Stimulated activated CD4-positive, alpha-beta T cell treated with anti-CD3 and anti-CD28 coated beads, Interleukin-4, amount 100 ng/mL, for 48 hours (primary cell): ENCODE data around the gene RBSN.
"Not testable (repeated sequence)": the region's sequence is repeated elsewhere in the genome, so short reads cannot be mapped to it uniquely, and the experiment has no call there.

Experiments
- DNase-seq, 2 donors: peaks; one replicate each; pipeline ENCODE4 v3.0.0-alpha.2; 2020; ENCODE audit warnings: low read depth in 2 of 2

Gene RBSN

DNA sequence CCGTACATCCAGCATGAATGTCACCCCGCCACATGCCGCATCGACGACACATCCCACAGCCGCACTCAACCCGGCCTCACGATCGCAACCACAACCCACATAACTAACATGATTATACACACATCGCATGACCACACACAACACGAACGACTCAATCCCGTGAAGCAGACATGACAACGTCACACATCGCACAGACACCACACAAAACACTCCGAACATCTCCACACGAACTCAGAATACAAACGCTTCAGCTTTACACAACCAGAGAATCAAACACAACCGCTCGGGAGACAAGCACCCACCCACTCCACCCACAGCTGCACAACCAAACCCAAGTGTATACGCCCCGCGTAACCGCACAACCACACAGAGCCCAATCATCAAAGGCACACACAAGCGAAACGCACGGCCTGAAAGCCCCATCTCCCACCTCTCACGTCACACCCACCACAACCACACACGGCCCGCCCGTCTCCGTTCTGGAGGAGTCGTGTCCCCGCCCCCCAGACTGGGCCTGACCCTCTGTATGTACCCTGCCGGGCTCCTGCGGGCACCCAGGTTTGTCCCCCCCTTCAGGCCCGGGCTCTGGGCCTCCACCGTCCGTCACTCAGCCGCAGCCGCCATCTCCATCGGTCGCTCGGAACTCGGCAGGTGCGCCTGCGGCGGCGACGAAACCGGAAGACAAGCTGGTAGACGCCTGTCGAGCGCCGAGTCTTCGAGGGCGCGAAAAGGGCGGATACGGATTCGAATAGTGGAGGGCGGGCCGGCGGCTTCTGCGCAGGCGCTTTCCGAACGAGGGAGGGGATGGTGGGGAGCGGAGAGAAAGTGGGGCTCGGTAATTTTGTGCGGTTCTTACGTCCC is at the start of gene RBSN:
TSS of gene RBSN (minus strand) at position 646 of the 861 bp plus-strand sequence. CDS start 3,028 bp downstream, outside the sequence.
- DNase-seq = peak; percentile 93 to 95

DNA sequence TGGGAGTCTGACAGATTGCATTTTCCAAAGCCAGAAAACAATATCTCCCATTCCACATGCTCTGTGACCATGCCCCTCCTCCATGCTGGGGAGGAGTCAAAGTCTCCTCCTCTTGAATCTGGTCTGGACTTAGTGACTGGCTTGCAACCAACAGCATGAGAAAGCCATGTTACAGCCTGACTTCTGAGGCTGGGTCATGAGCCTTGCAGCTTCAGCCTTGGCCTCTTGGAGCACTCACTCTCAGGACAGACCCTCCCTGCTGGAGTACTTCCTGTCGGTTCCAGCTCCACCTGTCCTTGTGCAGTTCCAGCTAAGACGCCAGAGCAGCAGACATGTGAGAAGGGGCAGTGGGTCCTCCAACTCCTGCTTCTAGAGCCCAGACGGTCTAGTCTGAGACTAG is 49.7 kb upstream of the RBSN start:
- no peak for DNase-seq

DNA sequence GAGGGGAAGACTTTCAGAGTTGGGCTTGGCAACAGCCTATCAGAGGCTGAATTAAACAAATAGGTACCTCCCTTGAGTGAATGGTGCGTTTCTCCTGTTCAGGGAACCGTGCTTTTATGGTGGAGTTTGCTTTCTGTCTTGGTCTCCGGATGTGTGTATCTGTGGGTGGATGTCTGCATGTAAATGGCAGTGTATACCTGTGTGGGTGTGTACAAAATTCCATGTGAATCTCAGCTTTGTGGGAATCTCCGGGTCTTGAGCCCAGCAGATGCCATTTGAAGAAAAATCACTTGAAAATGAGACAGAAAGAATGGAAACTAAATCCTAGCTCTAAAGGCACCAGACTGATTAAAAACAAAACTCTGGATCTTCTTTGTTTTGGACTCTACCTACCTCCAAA is 37.9 kb upstream of the RBSN start:
- not testable (repeated sequence) for DNase-seq

DNA sequence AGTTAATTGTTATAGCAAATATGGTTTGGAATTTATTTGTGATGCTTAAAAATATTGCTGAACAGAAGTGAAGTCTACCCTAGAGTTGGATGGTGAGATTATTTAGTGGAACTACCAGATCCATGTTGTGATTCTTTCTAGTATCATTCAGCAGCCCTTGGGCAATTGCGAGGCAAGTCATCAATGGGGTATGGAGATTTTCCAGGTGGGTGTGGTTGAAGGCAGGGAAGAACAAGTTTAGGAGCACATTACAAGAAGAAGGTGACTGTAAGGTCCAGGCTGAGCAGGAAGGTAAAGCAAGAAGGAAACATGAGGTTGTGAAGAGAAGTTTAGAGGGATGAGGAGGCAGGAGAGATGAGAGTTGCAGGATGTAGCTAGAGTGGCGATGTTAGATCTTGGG is 36.0 kb upstream of the RBSN start:
- not testable (repeated sequence) for DNase-seq

DNA sequence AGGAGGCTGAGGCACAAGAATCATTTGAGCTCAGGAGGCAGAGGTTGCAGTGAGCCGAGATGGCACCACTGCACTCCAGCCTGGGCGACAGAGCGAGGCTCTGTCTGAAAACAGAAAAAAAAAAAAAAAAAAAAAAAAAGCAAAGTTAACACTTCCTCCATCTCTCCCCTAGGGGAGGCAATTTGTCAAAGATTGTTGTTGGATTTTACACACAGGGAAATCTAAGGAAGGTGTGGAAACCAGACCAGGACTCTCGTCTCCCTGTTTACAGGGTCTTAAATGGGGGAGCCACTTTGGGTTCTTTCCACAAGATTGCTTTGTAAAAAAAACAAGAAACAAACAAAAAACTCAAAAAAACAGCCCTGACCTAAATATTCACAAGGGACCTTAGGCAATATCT is 29.5 kb upstream of the RBSN start:
- not testable (repeated sequence) for DNase-seq

DNA sequence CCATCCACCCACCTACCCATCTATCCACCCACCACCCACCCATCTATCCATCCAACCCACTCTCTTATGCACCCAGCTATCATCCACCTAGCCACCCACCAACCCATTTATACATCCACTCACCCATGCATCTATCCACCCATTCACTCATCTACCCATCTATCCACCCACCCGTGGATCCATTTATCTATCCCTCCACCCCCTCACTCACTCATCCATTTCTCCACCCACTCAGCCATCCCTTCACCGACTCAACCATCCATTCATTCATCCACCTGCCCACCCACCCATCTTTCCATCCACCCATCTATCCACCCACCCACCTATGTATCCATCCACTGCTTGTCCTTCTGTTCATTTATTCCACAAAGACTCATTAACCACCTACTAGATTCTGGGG is 28.0 kb upstream of the RBSN start:
- not testable (repeated sequence) for DNase-seq

DNA sequence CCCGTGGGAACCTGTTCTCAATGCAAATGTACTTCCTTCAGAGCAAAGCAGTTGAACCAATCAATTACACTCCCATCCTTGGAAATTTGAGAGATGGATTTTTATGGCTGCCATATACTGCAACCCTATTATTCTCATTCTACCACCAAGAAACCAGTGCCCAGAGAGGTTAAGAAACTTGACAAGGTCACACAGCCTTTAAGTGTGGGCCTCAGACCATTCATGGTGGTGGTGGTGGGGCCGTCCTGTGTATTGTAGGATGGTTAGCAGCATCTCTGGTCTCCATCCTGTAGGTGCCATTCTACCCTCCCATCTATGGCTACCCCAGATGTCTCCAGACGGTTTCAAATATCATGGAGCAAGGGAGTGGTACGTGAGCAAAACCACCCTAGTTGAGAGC is 23.4 kb upstream of the RBSN start:
- no peak for DNase-seq

DNA sequence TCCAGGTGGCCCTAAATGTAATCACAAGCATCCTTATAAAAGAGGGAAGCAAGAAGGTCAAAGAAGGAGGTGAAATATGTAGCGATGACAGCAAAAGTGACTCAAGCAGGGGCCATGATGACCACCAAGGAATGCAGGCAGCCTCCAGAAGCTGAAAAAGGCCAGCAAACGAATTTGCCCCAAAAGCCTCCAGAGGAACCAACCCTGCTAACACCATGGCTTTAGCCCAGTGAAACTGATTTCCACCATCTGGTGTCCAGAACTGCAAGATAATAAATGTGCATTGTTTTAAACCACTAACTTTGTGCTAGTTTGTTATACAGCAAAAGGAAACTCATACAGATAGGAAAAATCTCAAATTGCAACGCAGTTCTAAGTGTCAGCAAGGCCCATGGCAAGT is 23.0 kb upstream of the RBSN start:
- DNase-seq = no peak

DNA sequence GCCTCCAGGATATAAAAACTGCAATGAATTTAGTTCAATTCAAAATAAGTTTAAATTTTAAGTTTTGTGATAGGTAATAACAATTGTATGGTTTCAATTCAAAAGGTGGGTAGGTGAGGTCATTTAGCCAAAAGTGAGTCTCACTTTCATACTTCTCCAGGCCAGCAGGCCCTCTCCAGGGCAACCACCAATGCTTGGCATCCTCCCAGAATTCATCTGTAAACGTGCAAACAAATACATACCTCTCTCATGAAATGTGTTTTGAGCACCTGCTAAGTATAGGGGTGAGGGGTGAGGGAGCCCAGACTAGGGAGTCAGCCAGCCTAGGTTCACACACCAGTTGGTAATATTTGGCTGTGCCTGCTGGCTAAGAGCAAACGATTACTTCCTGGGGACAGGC is 22.0 kb upstream of the RBSN start:
- DNase-seq = no peak

DNA sequence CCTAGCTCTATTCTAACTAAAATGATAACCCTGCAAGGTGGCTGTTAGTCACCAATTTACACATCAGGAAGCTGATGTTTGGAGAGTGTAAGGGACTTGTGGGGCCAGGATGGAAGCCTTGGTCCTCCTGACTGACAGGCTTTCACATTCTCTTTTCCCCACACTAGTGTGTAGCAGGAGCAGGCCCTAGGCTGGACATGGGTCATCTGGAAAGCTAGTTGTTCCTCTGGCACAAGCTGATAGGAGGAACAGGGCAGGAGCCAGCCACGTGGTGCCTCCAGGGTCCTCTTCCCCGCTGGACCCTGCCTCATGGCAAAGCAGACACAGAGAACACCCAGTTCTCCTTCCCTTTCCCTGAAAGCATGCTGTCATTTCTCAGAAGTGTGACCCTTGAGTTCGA is 18.1 kb upstream of the RBSN start:
- no peak for DNase-seq

DNA sequence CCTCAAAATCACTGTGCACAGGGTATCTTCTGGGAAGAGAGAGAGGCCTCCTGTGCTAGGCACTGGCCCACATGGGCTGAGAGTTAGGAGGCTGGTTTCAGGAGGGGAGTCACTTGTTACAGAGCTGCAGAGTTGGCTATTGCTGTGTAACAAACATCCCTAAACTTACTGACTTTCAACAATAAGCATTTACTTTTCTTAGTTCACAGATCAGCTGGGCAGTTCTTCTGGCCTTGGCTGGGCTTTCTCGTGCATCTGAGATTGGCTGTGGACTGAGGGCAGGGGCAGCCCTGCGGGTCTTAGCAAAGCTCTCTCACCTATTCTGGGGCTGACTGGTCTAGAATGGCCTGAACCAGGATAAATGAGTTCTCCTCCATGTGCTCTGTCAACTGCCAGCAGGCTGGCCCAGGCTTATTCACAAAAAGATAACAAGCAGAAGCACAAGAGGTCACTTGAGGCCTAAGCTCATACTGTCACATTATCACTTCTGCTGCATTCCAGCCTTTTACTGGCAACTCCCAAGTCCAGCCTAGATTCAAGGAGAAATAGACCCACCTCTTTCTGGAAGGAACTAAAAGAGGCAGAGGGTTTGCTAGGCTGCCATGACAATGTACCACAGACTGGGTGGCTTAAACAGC is 17.2 kb upstream of the RBSN start:
- DNase-seq = no peak

DNA sequence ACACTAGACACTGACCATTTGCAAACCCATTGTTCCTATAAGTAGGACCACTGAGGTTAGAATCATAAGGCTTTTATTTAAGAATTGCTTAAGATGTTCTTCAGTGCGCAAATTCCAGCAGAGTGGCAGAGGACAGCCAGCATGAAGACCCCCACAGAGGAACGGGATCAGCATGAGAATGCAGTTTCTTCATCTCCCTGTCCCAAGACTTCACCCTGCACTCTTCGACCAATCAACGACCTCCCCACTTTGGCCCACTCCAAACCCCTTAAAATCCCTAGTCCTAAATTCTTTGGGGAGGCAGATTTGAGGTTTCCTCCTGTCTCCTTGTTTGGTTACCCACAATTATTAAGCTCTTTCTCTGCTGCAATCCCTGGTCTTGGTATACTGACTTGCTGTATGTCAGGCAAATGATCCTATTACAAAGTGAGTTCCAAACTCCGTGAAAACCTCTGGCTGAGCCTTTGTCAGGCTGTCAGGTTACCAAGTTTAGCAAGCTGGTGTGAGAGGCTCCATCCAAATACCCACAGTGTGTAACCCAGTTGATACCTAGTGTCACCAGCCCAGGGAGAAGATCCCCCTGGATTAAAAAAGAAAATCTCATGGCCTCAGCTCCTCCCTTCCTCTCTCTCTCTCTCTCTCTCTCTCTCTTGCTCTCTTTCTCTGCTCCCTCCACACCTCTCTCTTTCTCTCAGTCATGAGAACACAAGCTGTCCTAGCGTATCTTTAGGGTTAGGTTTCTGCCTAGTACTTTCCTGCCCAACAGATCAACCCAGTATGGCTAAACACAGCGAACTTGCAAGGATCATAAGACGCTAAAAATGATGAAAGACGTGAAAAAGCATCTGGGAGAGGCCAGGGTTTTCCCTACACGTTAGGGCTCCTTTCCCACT is 15.8 kb upstream of the RBSN start:
- DNase-seq = no peak

DNA sequence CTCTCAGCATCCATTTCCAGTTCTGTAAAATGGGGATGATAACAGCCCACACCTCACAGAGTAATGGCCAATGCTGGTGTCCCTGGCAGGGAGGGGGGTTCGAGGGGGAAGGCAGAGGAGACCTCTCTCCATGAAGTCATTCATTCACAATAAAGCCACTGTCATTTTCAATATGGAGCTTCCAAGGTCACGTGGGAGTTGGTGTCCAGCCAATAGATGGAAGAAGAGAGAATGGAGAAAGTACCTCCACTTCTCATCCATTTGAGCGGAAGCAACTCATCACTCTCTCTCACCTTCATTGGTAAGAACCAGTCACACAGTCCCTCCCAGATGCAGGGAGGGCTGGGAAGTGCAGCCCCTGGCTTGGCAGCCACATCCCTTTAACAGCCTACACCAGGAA is 14.9 kb upstream of the RBSN start:
- DNase-seq = no peak

DNA sequence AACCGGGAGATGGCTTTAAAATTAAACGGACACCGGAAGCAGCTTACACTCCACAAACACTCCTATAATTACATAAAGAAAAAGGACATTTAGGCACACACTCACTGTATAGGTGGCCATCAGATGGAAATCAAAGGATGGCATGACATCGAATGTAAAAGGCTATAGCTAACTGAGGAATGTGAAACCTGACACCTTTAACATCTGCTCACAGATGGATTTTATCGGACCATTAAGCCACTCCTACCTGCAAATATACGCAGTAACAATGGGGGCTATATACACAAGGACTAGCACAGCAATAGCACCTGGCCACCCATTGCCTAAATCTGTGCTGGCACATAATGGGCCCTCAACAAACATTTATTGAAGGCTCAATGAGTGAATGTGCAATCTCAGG is 14.5 kb upstream of the RBSN start:
- no peak for DNase-seq

DNA sequence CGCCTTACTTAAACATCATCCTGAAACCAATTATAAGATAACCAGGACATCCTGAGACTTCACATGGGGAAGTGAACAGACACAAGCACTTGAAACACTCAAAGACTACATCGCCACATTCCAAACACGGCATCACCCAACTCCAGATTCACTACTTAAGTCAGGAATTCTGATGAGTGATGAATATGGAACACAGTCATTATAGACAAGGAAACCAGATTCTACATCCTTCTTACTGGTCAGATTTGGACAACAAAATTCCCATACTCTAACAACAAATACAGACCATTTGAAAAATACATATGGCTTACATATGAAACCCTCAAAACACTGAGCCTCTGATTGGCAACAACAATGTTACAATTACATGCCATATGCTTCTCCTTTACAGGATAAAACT is 13.1 kb upstream of the RBSN start:
- no peak for DNase-seq

DNA sequence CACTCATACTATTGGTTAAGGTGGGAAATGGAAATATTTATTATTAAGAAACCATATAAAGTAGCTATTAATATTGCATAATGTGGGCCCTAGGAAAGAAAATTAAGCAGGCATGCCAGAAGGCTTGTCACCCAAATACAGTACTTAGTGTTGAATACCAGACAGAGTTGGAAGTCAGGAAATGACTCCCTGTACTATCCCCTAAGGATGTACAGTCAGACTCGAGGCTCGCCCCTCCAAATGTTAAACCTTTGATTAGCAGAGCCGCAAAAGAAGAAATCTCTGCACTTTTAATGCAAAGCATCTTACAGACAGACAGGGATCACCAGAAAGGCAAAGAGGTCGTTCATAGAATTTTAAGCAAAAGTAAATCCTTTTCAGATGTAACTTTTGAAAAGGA is 11.3 kb upstream of the RBSN start:
- DNase-seq = no peak

DNA sequence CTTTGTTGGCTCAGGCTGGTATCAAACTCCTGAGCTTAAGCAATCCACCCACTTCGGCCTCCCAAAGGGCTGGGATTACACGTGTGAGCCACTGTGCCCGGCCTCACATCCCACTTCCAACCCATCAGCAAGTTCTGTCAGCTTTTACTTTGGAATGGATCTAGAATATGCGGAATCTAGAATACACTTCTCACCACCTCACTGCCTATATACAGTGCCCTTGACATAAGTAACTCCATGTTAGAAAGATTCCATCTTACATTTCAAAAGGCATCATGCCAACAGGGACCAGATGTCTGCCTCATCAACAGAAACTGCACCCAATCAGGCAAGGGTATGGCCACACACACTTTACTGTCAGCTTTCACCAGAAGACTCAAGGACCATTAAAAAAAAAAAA is 9.9 kb upstream of the RBSN start:
- no peak for DNase-seq

DNA sequence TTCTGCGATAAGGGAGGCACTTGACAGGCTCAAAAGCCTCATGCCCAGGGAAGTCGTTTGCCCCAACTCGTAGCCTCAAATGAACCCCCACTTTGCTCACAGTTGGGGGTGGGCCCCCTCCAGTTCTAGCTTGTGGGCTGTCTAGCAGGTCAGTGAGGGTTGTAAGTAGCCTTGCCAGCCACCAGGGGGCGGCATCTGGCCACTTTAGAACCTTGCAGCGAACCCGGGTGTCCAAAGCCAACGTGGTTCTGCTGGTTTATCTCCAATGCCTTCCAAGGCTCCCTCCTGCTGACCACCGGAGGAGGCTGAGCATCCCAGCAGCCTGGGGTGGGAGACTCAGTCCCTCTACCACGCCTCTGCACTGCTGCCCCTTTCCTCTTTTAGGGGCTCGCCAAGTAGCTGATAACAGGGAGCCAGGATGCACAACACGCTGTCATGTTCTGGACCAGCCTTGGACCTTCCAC is 9.2 kb upstream of the RBSN start:
- peak; percentile 64 to 71 for DNase-seq

DNA sequence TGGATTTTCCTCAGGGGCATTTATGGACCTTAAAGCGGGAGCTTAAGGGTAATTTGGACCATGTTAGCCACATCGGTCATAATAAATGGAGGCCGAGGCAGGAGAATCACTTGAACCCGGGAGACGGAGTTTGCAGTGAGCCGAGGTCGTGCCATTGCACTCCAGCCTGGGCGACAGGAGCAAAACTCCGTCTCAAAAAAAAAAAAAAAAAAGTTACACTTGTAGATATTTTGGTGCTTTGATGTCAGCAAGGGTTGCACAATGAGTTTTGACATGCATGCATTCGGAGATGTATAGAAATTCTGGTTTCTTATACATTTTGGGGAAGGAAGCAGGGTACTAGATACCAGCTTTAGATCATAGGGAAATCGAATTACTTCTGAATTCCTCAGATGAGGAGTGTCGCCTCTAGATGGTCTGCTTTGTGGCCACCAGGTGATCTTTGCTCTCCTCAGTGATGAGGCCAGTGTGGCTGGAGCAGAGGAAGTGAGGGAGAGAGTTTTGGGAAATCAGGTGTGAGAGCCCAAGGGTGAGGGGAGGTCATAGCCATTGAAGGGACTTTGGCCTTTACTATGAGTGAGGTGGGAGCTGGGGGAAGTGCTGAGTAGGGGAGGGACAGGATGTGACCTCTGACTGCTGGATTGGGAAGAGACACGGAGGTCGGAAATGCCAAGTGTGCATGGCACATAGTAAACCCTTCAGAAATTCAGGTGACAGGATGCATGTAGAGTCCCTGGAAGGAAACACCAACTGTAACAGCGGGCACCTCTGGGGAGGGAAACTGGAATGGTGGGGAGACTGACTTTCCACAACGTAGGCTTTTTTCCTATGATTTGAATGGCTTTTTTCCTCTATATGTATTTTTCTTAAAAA is 8.4 kb upstream of the RBSN start:
- no peak for DNase-seq

DNA sequence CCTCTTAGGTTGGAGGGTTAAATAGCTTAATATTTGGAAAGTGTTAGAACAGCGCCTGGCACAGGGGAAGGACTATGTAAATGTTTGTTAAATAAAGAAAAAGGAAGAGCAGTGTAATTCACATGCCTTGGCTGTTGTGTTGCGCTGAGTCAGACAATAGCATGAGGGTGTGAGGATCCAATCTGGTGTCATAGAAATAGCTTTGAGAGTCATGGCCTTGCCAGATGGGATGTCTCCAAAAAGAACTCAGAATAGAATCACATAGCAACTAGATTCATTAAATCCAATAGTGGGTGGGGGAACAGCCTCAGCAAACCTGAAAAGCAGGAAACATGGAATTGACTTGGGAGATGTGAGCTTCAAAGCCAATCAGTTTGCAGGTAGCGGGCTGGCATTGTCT is 3.9 kb upstream of the RBSN start:
- DNase-seq = no peak

DNA sequence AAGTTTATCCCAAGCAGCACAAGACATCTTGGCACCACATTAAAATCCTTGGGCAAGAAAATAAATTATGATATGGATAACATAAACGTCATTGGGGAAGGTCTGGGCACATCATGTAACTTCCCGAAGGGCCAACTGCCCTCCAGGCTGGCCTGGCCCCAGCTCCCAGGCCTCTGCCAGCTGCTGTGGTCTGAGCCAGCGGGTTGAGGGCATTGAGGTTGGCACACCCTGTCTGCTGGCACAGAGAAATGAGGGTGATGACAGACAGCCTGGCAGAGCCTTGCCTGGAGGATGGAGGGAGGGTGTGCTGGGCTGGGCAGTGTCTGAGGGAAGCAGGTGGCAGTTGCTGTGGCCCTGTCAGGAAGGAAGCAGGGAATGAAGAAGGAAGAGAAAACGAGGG is 3.3 kb upstream of the RBSN start:
- DNase-seq = no peak
